ENCODE results near the gene UTRN.

Gene UTRN

DNA sequence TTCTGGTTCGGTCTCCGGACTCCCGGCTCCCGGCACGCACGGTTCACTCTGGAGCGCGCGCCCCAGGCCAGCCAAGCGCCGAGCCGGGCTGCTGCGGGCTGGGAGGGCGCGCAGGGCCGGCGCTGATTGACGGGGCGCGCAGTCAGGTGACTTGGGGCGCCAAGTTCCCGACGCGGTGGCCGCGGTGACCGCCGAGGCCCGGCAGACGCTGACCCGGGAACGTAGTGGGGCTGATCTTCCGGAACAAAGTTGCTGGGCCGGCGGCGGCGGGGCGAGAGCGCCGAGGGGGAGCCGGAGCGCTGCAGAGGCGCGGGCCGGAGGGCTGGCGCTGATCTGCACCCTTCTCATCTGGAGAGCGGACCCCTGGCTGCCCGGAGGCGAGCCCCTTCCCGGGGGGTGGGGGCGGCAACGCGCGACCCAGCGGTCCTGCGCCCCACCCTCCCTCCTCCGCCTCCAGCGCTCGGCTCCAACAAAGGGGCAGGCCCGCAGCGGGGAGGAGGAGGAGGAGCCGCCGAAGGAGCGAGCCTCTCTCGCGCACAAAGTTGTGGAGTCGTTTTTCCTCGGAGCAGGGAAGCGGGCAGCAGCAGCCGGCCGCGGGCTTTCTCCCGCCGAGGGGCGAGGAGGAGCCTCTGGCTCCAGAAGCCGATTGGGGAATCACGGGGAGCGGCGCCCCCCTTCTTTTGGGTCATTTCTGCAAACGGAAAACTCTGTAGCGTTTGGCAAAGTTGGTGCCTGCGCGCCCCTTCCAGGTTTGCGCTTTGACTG is at the start of gene UTRN:
TSS of gene UTRN (plus strand) at position 553 of the 765 bp plus-strand sequence. CDS start 6,494 bp downstream, outside the sequence.
- DNase-seq: no peak

- DNase-seq: no peak
These were observed 40.4 kb upstream of the UTRN start for GRCh38 chr6:144244688-144245087.

- DNase-seq: no peak
These were observed 38.1 kb upstream of the UTRN start for GRCh38 chr6:144246988-144247387.

DNA sequence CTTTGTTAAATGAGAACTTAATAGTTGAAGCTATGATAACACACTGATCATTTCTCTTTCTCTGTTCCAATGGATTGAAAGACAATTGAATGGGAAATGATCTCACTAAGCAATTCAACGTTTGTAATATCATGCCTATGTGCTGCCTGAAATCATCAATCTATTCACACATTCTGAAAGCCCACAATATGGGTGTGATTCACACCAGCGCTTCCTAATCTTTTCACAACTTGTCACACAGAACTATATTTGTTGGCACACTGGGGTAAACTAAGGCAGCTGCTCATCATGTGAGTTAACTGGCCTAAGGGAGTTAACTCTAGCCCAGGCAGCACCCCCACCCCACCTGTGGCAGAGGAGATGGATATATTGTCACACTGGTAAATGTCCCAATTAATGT is 37.1 kb upstream of the UTRN start:
- DNase-seq: no peak

- no peak for DNase-seq
These were observed 36.4 kb upstream of the UTRN start for GRCh38 chr6:144248476-144249301.

- DNase-seq: no peak
These were observed 34.9 kb upstream of the UTRN start for GRCh38 chr6:144250276-144250675.

- no peak for DNase-seq
These were observed 32.9 kb upstream of the UTRN start for GRCh38 chr6:144252259-144252658.

DNA sequence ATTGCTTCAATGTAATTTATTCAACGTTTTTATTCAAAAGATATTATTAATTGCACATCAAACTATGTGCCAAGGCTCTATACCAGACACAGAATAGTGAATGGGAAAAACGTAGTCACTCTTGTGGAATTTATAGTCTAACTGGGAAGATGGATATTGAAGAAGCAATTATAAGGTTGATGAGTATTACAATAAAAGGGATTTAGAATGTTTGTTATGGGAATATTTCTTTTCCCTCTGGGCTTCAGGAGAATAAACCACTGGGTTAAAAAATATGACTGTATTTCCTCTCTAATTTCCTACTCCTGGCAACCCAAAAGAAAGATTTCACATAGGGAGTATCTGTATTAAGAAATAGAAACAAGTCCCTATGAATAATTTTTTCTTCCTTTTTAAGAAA is 25.1 kb upstream of the UTRN start:
- DNase-seq: no peak

GRCh38 chr6:144262470-144263369 is 22.4 kb upstream of the UTRN start:
- DNase-seq: no peak

- no peak for DNase-seq
These were observed 21.3 kb upstream of the UTRN start for GRCh38 chr6:144263786-144264185.

DNA sequence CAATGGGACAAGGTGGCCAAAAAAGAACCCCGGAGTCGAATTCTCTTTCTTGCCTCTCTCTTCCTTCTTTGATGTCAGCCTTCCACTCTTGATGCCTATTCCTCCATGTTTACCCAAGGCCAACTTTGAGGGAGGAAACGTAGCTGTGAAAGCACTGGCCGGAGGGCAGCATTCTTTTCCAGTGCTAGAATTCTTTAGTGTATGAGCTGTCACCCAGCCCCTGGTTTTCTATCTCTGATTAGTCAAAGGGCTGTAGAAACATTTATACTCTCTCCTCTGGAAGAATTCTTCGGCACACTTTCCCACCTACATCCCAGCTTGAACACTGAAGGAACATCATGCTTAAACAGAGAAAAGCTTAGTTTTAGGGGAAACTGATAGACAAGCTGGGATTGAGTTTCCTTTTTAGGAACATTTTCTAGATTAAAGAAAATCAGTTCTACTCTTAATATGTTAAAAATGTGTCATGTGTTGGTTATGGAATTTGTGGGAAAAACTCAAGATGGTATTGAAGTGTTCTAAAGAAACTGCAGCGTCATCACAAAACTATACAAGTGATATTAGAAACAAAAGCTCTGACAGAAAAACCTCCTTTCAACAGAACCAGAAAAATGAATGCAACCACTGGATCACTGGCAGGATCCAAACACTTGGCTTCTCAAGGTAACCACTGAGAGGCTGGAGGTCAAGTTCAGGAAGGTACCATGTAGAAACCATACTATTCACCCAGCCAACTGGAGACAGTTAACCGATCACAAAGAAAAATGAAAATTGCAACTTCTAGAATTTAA is 20.7 kb upstream of the UTRN start:
- DNase-seq: no peak

- DNase-seq: no peak
These were observed 20.1 kb upstream of the UTRN start for GRCh38 chr6:144265061-144265357.

DNA sequence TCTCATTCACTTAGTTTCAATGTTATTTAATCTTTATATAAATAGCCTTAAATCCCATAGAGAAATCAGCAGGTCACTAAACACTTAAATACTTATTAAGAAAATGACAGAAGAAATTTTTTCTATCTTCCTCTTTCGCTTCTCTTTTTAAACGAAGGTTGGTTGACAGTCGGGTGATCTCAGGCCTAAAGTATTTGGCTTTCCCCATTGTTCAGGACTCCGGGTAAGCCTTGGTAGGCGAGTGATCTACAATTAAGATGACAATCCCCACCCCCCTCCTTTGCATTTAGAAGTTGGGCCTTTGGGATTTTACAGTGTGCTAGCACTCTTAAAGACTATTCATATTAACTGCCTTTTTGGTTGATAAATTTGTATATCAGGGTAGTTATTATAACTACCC is 19.7 kb upstream of the UTRN start:
- no peak for DNase-seq

GRCh38 chr6:144266091-144266649 is 19.0 kb upstream of the UTRN start:
- no peak for DNase-seq

DNA sequence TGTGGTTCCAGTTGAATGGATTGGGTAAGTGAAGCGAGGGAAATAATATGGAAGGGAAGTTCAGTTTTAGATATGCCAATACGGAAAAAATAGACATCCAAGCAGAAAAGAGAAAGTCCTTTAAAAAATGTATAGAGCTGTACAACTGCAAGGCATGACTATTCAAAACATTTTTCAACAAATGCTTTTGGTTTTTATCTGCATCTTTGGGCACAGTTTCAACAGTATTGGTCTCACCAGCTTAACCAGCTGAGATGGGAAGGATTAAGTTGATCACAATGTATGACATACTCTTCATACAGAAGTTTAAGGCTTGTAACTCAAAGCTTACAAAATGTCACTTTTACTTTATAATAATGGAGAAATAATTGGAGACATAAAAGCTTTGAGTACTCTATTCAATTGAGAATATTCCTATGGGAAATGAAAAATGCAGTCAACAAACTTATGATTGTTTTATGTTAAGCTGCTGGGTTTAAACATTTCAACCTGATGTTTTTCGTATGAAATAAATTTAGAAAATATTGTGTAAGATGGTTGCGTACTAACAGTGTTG is 16.3 kb upstream of the UTRN start:
- no peak for DNase-seq

- no peak for DNase-seq
These were observed 8.0 kb upstream of the UTRN start for GRCh38 chr6:144277174-144277573.

GRCh38 chr6:144277605-144278227 is 7.4 kb upstream of the UTRN start:
- DNase-seq: no peak

DNA sequence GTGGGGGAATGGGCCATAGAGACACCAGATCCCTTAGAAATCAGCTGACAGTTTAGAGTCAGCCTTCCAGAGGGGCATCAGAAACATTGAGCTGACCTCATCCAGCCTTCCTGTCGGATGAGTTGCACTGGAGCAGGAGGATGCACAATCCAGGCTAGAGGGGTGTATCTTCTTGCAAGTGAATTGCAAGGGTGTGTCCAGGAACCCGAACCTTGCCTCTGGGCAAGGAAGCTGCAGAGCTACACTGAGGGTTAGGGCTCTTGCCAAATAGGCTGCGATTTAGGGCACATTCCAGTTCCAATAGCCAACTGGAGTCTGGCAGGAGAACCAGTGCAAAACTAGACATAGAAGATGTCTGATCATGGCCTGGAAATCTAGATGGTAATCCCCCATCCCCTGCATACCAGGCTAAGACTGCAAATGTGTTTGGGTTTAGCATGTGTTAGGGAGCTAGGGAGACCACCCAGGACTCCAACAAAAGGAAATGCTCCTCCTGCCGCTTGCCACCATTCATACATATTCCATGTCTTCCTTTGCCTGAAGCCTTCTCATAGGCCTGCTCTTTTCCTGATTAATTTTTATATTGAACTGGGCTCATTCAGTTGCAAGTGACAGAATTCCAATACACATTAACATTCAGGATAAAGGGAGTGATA is 6.3 kb upstream of the UTRN start:
- no peak for DNase-seq

DNA sequence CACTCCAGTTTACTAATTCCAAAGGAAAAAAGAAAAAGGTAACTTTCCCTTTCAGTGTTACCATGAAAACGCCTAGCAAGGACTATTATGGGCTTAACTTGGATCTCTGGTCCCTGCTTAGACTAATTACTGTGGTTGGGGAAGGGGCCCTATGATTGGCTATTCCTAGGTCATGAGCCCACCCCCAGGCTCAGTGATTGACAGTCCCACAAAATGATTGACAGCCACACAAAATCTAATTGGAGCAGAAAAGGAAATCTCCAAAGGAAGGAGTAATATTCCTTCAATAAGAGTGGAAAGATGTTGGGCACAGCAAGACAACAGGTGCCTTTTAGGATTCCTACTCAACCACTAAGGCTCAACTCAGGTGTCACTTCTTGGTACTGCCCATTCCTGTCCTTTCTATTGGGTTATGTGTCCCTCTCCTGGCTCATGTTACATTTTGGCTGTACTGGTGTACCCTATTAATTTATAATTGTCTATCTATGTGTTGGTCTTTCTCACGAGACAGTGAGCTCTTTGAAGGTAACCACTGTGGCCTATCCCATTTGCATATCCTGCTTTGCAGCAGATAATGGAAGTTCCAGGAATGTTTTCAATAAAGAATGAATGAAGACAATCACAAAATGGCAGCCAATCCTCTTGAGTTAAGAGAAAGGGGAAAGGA is 5.5 kb upstream of the UTRN start:
- DNase-seq: no peak
